H1 (cell line): Measurements from ENCODE around the gene DMAC1. TPM values are rescaled to one million over a fixed set of nuclear protein-coding genes. Genes with fewer than 3 reads are reported as not detected.

Experiments used
- CTCF ChIA-PET: fragments of 300-600 bp; sonication (Branson Sonifier 250); formaldehyde crosslinking; loops from one replicate; lab custom pipeline; 2021; ENCODE audit not compliant: partially characterized antibody; lab: Charles Lee
- POLR2A ChIA-PET: fragments of 300-600 bp; sonication (Branson Sonifier 250); formaldehyde crosslinking; loops from one replicate; lab custom pipeline; 2021; ENCODE audit warnings: inconsistent platforms; ENCODE audit not compliant: partially characterized antibody; lab: Charles Lee
- DNase-seq, 2 experiments: peaks; one replicate each; pipeline versions ENCODE4 v3.0.0 to v3.0.0-alpha.2; 2010 to 2022; ENCODE audit warnings: low spot score in 2 of 2, low read depth in 1 of 2, mixed read lengths in 1 of 2
- FAIRE-seq: peaks from 2 replicates; lab custom pipeline; 2011; peaks lifted over from hg19 to GRCh38; lab: Jason Lieb, UNC
- H2AFZ ChIP-seq: 2 replicates; pipeline ENCODE4 v1.8.1; 2012; ENCODE audit warnings: low read length, inconsistent platforms
- H2AK5ac ChIP-seq: 2 replicates; pipeline ENCODE4 v1.6.1; 2013; ENCODE audit warnings: low read depth, low read length
- H2BK120ac ChIP-seq: replicated peaks from 2 replicates; pipeline ENCODE3; 2013; ENCODE audit warnings: low read depth, low read length, inconsistent platforms
- H2BK12ac ChIP-seq: 2 replicates; pipeline ENCODE4 v1.6.1; 2013; ENCODE audit warnings: low read depth, low read length
- H2BK15ac ChIP-seq: 2 replicates; pipeline ENCODE4 v1.6.1; 2013; ENCODE audit warnings: low read length
- H2BK20ac ChIP-seq: 2 replicates; pipeline ENCODE4 v1.6.1; 2013; ENCODE audit warnings: low read length
- H2BK5ac ChIP-seq: 2 replicates; pipeline ENCODE4 v1.6.1; 2013; ENCODE audit warnings: low read depth, low read length
- H3K14ac ChIP-seq: 2 replicates; pipeline ENCODE4 v1.6.1; 2013; ENCODE audit warnings: inconsistent platforms; ENCODE audit not compliant: insufficient read length
- H3K18ac ChIP-seq: 2 replicates; pipeline ENCODE4 v1.6.1; 2013; ENCODE audit warnings: low read length; ENCODE audit errors: extremely low read depth
- H3K23ac ChIP-seq: 2 replicates; pipeline ENCODE4 v1.6.1; 2013; ENCODE audit warnings: inconsistent platforms; ENCODE audit not compliant: insufficient read length
- H3K23me2 ChIP-seq: 2 replicates; pipeline ENCODE4 v1.6.1; 2013; ENCODE audit warnings: low read depth, low read length
- H3K27ac ChIP-seq: 2 replicates; pipeline ENCODE4 v1.6.1; 2011; ENCODE audit warnings: low read depth, low read length, inconsistent platforms
- H3K27me3 ChIP-seq, 4 experiments: replicated peaks in 1 of 4; 1 replicate in 1 of 4; 2 replicates in 3 of 4; pipeline versions ENCODE4 v1.6.1 to v1.8.1; 2011 to 2013; ENCODE audit warnings: low read length in 3 of 4, mild to moderate bottlenecking in 3 of 4, inconsistent platforms in 2 of 4, mixed read lengths in 2 of 4, moderate library complexity in 1 of 4; ENCODE audit not compliant: control insufficient read depth in 3 of 4, insufficient read depth in 3 of 4; ENCODE audit errors: extremely low read depth in 1 of 4
- H3K36me3 ChIP-seq, 4 experiments: 2 replicates each; pipeline versions ENCODE4 v1.6.1 to v1.8.1; 2011 to 2013; ENCODE audit warnings: mild to moderate bottlenecking in 4 of 4, low read length in 3 of 4, moderate library complexity in 2 of 4, control low read depth in 1 of 4, inconsistent platforms in 1 of 4; ENCODE audit not compliant: insufficient read depth in 4 of 4, control insufficient read depth in 2 of 4
- H3K4ac ChIP-seq: replicated peaks from 2 replicates; pipeline ENCODE3; 2013; ENCODE audit warnings: low read length, low read depth, mixed read lengths, inconsistent platforms; ENCODE audit not compliant: insufficient read length
- H3K4me1 ChIP-seq, 4 experiments: replicated peaks in 1 of 4; 1 replicate in 1 of 4; 2 replicates in 3 of 4; pipeline versions ENCODE4 v1.6.1 to v1.8.1; 2011 to 2013; ENCODE audit warnings: low read length in 3 of 4, inconsistent platforms in 2 of 4, mixed read lengths in 1 of 4; ENCODE audit not compliant: insufficient read depth in 4 of 4, control insufficient read depth in 3 of 4
- H3K4me2 ChIP-seq, 2 experiments: 2 replicates each; pipeline versions ENCODE4 v1.6.1 to v1.8.1; 2011 to 2013; ENCODE audit warnings: low read depth in 2 of 2, low read length in 2 of 2, control low read depth in 1 of 2, inconsistent platforms in 1 of 2, mild to moderate bottlenecking in 1 of 2; ENCODE audit not compliant: insufficient read depth in 1 of 2
- H3K4me3 ChIP-seq, 4 experiments: fragments of 200-600, 300-600 bp in 1 of 4; sonication (generic), shearing (Covaris generic), sonication (Bioruptor Twin) in 1 of 4; 2 replicates each; pipeline versions ENCODE4 v1.5.1 to v1.8.1; 2011 to 2016; ENCODE audit warnings: low read length in 4 of 4, low read depth in 3 of 4, control low read depth in 2 of 4, inconsistent platforms in 2 of 4, mild to moderate bottlenecking in 2 of 4, mixed read lengths in 1 of 4, moderate library complexity in 1 of 4; ENCODE audit not compliant: insufficient read depth in 2 of 4; ENCODE audit errors: extremely low read depth in 1 of 4
- H3K56ac ChIP-seq: replicated peaks from 2 replicates; pipeline ENCODE3; 2013; ENCODE audit warnings: low read depth, mild to moderate bottlenecking, mixed read lengths, low read length, inconsistent platforms; ENCODE audit not compliant: insufficient read length
- H3K79me1 ChIP-seq: 2 replicates; pipeline ENCODE4 v1.6.1; 2013; ENCODE audit warnings: low read depth, low read length, control low read depth
- H3K79me2 ChIP-seq, 2 experiments: 2 replicates each; pipeline versions ENCODE4 v1.6.1 to v1.8.1; 2012 to 2013; ENCODE audit warnings: low read length in 2 of 2, mild to moderate bottlenecking in 2 of 2, inconsistent platforms in 1 of 2; ENCODE audit not compliant: insufficient read depth in 2 of 2, control insufficient read depth in 1 of 2
- H3K9ac ChIP-seq, 4 experiments: replicated peaks in 1 of 4; 1 replicate in 1 of 4; 2 replicates in 3 of 4; pipeline versions ENCODE4 v1.6.1 to v1.8.1; 2011 to 2013; ENCODE audit warnings: low read depth in 3 of 4, low read length in 3 of 4, control low read depth in 2 of 4, mild to moderate bottlenecking in 2 of 4, moderate library complexity in 2 of 4, inconsistent platforms in 1 of 4; ENCODE audit errors: extremely low read depth in 1 of 4
- H3K9me3 ChIP-seq, 2 experiments: 2 replicates each; pipeline versions ENCODE4 v1.6.1 to v1.8.1; 2012 to 2013; ENCODE audit warnings: mild to moderate bottlenecking in 2 of 2, moderate library complexity in 2 of 2, control low read depth in 1 of 2, inconsistent platforms in 1 of 2, low read depth in 1 of 2, low read length in 1 of 2, mixed read lengths in 1 of 2; ENCODE audit not compliant: insufficient read depth in 2 of 2
- H4K20me1 ChIP-seq, 2 experiments: replicated peaks in 1 of 2; 2 replicates each; pipeline versions ENCODE3 to v1.8.1; 2011 to 2013; ENCODE audit warnings: inconsistent platforms in 2 of 2, low read length in 2 of 2, mild to moderate bottlenecking in 1 of 2; ENCODE audit not compliant: insufficient read depth in 2 of 2, control insufficient read depth in 1 of 2
- H4K5ac ChIP-seq: 2 replicates; pipeline ENCODE4 v1.6.1; 2013; ENCODE audit warnings: low read length, low read depth, mixed read lengths, inconsistent platforms; ENCODE audit not compliant: insufficient read length
- H4K8ac ChIP-seq: 2 replicates; pipeline ENCODE4 v1.8.0; 2013; ENCODE audit warnings: mild to moderate bottlenecking, moderate library complexity, low read length, inconsistent platforms; ENCODE audit not compliant: insufficient read depth; ENCODE audit errors: extremely low read depth
- H4K91ac ChIP-seq: replicated peaks from 2 replicates; pipeline ENCODE3; 2013; ENCODE audit warnings: low read length, mixed read lengths, inconsistent platforms; ENCODE audit not compliant: insufficient read length
- BACH1 ChIP-seq: IDR thresholded peaks from 2 replicates; pipeline ENCODE4 v1.6.1; 2012; ENCODE audit warnings: low read length, improper control_type of control experiment
- BRCA1 ChIP-seq: IDR thresholded peaks from 2 replicates; pipeline ENCODE4 v1.6.1; 2012; ENCODE audit warnings: low read depth, low read length, improper control_type of control experiment
- CBX5 ChIP-seq: fragments of 300-800, 300-1000 bp; sonication (generic); IDR thresholded peaks from 2 replicates; pipeline ENCODE4 v1.7.1; 2016; ENCODE audit warnings: antibody characterized with exemption, low read length, low read depth
- CEBPB ChIP-seq: IDR thresholded peaks from 2 replicates; pipeline ENCODE4 v1.6.1; 2012; ENCODE audit warnings: low read depth, low read length
- CHD1 ChIP-seq: IDR thresholded peaks from 2 replicates; pipeline ENCODE4 v1.6.1; 2012; ENCODE audit warnings: low read depth, low read length, improper control_type of control experiment
- NANOG ChIP-seq: IDR thresholded peaks from 2 replicates; pipeline ENCODE4 v1.6.1; 2011; ENCODE audit warnings: low read length, low read depth, mild to moderate bottlenecking, inconsistent platforms; ENCODE audit not compliant: insufficient read depth, poor library complexity, severe bottlenecking
- TAF1 ChIP-seq: IDR thresholded peaks from 2 replicates; pipeline ENCODE4 v1.6.1; 2011; ENCODE audit warnings: mild to moderate bottlenecking, low read depth, low read length
- WGBS, 2 experiments: shearing (Covaris generic) in 1 of 2; methylation state at CpG; one replicate each; pipeline versions ENCODE4 v1.1.6 to v1.1.7; 2013 to 2015; ENCODE audit warnings: low lambda C conversion rate in 2 of 2, mixed read lengths in 2 of 2, inconsistent platforms in 1 of 2, low coverage in 1 of 2, missing lambda C conversion rate in 1 of 2; ENCODE audit not compliant: insufficient replicate concordance in 2 of 2, insufficient coverage in 1 of 2, insufficient read length in 1 of 2; ENCODE audit errors: extremely low coverage in 1 of 2, missing lambda C conversion rate in 1 of 2; 5-methylcytosine and 5-hydroxymethylcytosine counted together
- polyA plus RNA-seq, 7 experiments: library from polyadenylated mRNA; depleted of rRNA in 3 of 7; stranded (reverse) in 5 of 7; unstranded in 2 of 7; fragments of >200 nt in 5 of 7; fragments of 200-250 nt in 2 of 7; gene quantifications; 1 replicate in 5 of 7; 2 replicates in 1 of 7; 4 replicates in 1 of 7; pipeline versions ENCODE4 v1.2.1 to v1.2.3, GENCODE V29; 2011 to 2013; ENCODE audit warnings: missing spikeins in 2 of 7, mixed read lengths in 2 of 7
- total RNA-seq: library from RNA; stranded (reverse); fragmentation: NEBNext Ultra II Directional; extraction: Animal tissue kit (Norgen Biotek cat#: 25700); gene quantifications from 2 replicates; pipeline ENCODE4 v1.2.1, GENCODE V29; 2021

Gene DMAC1
- total and polyA plus RNA-seq, 2 of the 8 experiments (the other 6 are each of a cell fraction or from before 2014, with no cell fraction given) = 30.4 to 89.4 TPM

GRCh38 chr9:7827792-7828191 lies 28.2 kb upstream of the DMAC1 start:
- ChIA-PET CTCF (no interaction called here), POLR2A (no interaction called here)
- no peak overlapping the region for H2BK120ac ChIP-seq
- no peaks in the 10 kb centered on the region for H3K36me3 ChIP-seq
- no peak overlapping the region for H3K4ac ChIP-seq
- H3K23ac ChIP-seq = no peak overlapping the region
- no peak overlapping the region for H3K18ac ChIP-seq
- no peak overlapping the region for H4K8ac ChIP-seq
- FAIRE-seq (no peak), DNase-seq (no peak)
- WGBS, 2 experiments = 97% methylated on average over 3 of the region's 3 CpGs; no CpG with 5 or more reads in 1 of the 2 experiments
- no peak overlapping the region for H4K5ac ChIP-seq
- no peaks in the 10 kb centered on the region for H4K20me1 ChIP-seq
- H3K27me3 ChIP-seq = no peaks in the 10 kb centered on the region
- no peak overlapping the region for H2BK5ac ChIP-seq
- H2AK5ac ChIP-seq = no peak overlapping the region
- H3K79me1 ChIP-seq = no peaks in the 10 kb centered on the region
- H3K79me2 ChIP-seq = no peaks in the 10 kb centered on the region
- no peak overlapping the region for H3K4me3 ChIP-seq
- no peak overlapping the region for H3K4me2 ChIP-seq
- H3K4me1 ChIP-seq = no peaks in the 10 kb centered on the region
- no peak overlapping the region for H3K14ac ChIP-seq
- H2BK15ac ChIP-seq = no peak overlapping the region
- H3K23me2 ChIP-seq = no peaks in the 10 kb centered on the region
- H3K9me3 ChIP-seq = no peaks in the 10 kb centered on the region
- no peak overlapping the region for H2BK12ac ChIP-seq
- no peak overlapping the region for H4K91ac ChIP-seq
- H2AFZ ChIP-seq = no peak overlapping the region
- H3K56ac ChIP-seq = no peak overlapping the region
- H3K27ac ChIP-seq = no peak overlapping the region
- H3K9ac ChIP-seq = no peak overlapping the region
- H2BK20ac ChIP-seq = no peak overlapping the region
- no peak for TF ChIP-seq CBX5
- no peak for TF ChIP-seq CHD1
- no peak for TF ChIP-seq BACH1
- TF ChIP-seq CEBPB = no peak
- TF ChIP-seq NANOG = no peak
- no peak for TF ChIP-seq BRCA1
- TF ChIP-seq TAF1 = no peak
